HepG2 (cell line): ENCODE measurements around the gene LRP10. TPM values are rescaled to one million over a fixed set of nuclear protein-coding genes. Genes with fewer than 3 reads are reported as not detected.

Source experiments
- EP300 ChIP-seq, 3 experiments: sonication (generic) in 1 of 3; formaldehyde crosslinking in 1 of 3; IDR thresholded peaks; 2 replicates each; pipeline versions ENCODE4 v1.5.1 to v1.6.1; 2011 to 2020; ENCODE audit warnings: low read depth in 2 of 3, low read length in 2 of 3, borderline replicate concordance in 1 of 3, improper control_type of control experiment in 1 of 3, mild to moderate bottlenecking in 1 of 3, missing genetic modification reagents in 1 of 3, moderate library complexity in 1 of 3
- HES4 ChIP-seq: sonication (generic); formaldehyde crosslinking; IDR thresholded peaks from 2 replicates; pipeline ENCODE4 v1.9.0; 2021; ENCODE audit warnings: mild to moderate bottlenecking, missing genetic modification reagents, borderline replicate concordance
- HNF1A ChIP-seq, 2 experiments: sonication (generic) in 1 of 2; formaldehyde crosslinking in 1 of 2; IDR thresholded peaks; 2 replicates each; pipeline versions ENCODE4 v1.4.0 to v1.6.1; 2016 to 2020; ENCODE audit warnings: borderline replicate concordance in 1 of 2, low read depth in 1 of 2, mild to moderate bottlenecking in 1 of 2, missing genetic modification reagents in 1 of 2
- MXD1 ChIP-seq: sonication (generic); formaldehyde crosslinking; IDR thresholded peaks from 2 replicates; pipeline ENCODE4 v1.4.0; 2020; ENCODE audit warnings: mild to moderate bottlenecking, missing genetic modification reagents
- MXD3 ChIP-seq: IDR thresholded peaks from 2 replicates; pipeline ENCODE4 v1.6.1; 2016; ENCODE audit warnings: mild to moderate bottlenecking, missing biosample characterization, missing genetic modification reagents
- RBFOX2 ChIP-seq: fragments of 200-400 bp; formaldehyde crosslinking; IDR thresholded peaks from 2 replicates; pipeline ENCODE4 v1.6.1; 2017; ENCODE audit warnings: low read depth, mild to moderate bottlenecking, low read length
- SATB2 ChIP-seq: sonication (generic); formaldehyde crosslinking; IDR thresholded peaks from 2 replicates; pipeline ENCODE4 v1.5.0; 2020; ENCODE audit warnings: missing genetic modification reagents
- SOX5 ChIP-seq: IDR thresholded peaks from 2 replicates; pipeline ENCODE4 v1.6.1; 2016; ENCODE audit warnings: borderline replicate concordance
- ZBTB7A ChIP-seq: sonication (generic); formaldehyde crosslinking; IDR thresholded peaks from 2 replicates; pipeline ENCODE4 v1.8.0; 2022; ENCODE audit warnings: mild to moderate bottlenecking, missing genetic modification reagents
- polyA plus RNA-seq, 8 experiments: library from polyadenylated mRNA; depleted of rRNA in 3 of 8; stranded (reverse) in 7 of 8; unstranded in 1 of 8; fragments of >200 nt; fragmentation: Illumina TruSeq in 4 of 8; extraction: Trizol in 4 of 8; gene quantifications; 2 replicates each; pipeline versions ENCODE4 v1.2.1 to v1.2.3, GENCODE V29; 2011 to 2016; ENCODE audit warnings: low read depth in 4 of 8, missing spikeins in 1 of 8, mixed read lengths in 1 of 8; ENCODE audit not compliant: insufficient read depth in 1 of 8
- total RNA-seq, 5 experiments: library from RNA; depleted of rRNA; stranded (reverse); fragments of >200 nt; fragmentation: Illumina TruSeq; extraction: Trizol; gene quantifications; 2 replicates each; pipeline ENCODE4 v1.2.3, GENCODE V29; 2016; ENCODE audit warnings: low read depth in 1 of 5

LRP10 gene
- total and polyA plus RNA-seq, 2 of the 13 experiments (the other 11 are each of a cell fraction or from before 2014, with no cell fraction given): 16.9 to 45.2 TPM

GRCh38 chr14:22875748-22876319 lies 4.3 kb downstream of the LRP10 start (continued):
- TF ChIP-seq EP300 (IDR thresholded peaks at IDR 0.05; ENCODE audit: low read depth in 2 of 2, low read length in 2 of 2) (no peak), EP300 (CRISPR knock-in tag; IDR thresholded peaks at IDR 0.05; ENCODE audit: borderline replicate concordance) (0 out of 2 replicates have a peak, but pooled peaks have one; percentile 7), MXD3 (CRISPR knock-in tag) (0 out of 2 replicates have a peak, but pooled peaks have one; percentile 18), HNF1A (IDR thresholded peaks at IDR 0.05; ENCODE audit: low read depth) (no peak), HNF1A (CRISPR knock-in tag; IDR thresholded peaks at IDR 0.05; ENCODE audit: borderline replicate concordance) (no peak), HES4 (CRISPR knock-in tag) (0 out of 2 replicates have a peak, but pooled peaks have one; percentile 39), MXD1 (CRISPR knock-in tag) (0 out of 2 replicates have a peak, but pooled peaks have one; percentile 15), SOX5 (no peak), SATB2 (CRISPR knock-in tag) (no peak), RBFOX2 (peak; percentile 39; the same call in 1 of the 2 replicates), ZBTB7A (peak; percentile 63; the same call in 1 of the 2 replicates)
